ENCODE data around the gene LRP1B.

The LRP1B gene

GRCh38 chr2:140641163-140641562, 1489.7 kb downstream of the LRP1B start:
- DNase-seq, result no peak

DNA sequence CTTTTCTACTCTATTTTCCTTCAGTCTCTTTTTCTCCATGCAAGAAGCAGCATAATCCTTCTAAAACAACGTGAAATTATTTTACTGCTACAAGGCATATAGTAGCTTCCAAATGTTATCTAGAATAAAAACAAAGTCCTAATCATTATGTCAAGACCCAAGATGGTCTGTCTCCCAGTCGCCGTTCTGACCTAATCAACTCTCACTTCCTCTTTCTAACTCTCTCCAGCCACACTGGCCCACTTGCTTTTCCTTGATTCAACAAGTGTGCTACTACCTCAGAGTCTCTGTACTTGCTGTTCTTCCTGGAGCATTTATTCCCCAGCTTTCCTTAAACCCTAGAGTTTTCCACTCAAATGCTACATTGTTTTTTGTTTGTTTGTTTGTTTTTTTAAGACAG, 1491.2 kb downstream of the LRP1B start:
- no peak for DNase-seq

GRCh38 chr2:140630557-140630956, 1500.3 kb downstream of the LRP1B start:
- DNase-seq, result no peak

DNA sequence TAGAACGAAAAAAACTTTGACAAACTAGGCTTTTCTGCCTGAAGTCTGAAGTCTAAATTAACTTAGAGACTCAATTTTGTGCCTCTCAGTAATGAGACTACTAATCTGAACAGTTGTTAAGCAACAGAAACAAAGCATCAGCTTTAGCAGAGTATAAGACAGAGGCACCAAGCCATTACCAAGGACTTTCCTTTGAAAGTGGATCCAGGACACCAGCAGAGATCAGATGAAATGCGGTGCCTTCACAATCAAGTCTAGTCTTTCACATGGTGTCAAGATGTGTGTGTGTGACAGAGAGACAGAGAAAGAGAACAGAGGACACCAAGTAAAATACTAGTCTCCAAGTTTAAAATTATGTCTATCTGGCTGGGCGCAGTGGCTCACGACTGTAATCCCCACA, 1502.9 kb downstream of the LRP1B start:
- DNase-seq, result no peak

DNA sequence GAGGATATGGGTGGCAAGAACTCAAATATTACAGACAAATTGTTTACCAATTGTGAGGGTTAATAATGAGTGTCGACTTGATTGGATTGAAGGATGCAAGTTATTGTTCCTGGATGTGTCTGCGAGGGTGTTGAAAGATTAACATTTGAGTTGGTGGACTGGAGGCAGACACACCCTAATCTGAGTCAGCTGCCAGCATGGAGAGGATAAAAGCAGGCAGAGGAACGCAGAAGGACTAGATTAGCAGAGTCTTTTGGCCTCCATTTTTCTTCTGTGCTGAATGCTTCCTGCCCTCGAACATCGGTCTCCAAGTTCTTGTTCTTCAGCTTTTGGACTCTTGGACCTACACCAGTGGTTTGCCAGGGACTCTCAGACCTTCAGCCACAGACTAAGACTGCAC, 1503.7 kb downstream of the LRP1B start:
- no peak for DNase-seq

DNA sequence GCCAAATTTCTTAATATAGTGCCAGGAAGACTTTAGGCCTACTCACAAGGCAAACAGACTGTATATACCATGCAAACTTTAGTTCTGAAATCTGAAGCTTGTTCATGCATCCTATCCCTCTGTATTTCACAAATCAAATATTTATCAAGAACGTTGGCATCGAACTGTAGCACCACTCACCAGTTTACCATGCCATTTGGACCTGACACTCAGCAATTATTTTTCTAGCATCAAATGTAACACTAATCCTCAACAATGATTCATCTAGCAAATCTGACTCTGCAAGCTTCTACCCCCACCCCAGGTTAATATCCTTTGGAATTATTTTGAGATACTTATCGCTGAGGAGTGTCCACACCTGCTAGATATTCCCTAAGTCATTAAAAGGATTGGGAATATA, 1506.6 kb downstream of the LRP1B start:
- DNase-seq, result no peak

DNA sequence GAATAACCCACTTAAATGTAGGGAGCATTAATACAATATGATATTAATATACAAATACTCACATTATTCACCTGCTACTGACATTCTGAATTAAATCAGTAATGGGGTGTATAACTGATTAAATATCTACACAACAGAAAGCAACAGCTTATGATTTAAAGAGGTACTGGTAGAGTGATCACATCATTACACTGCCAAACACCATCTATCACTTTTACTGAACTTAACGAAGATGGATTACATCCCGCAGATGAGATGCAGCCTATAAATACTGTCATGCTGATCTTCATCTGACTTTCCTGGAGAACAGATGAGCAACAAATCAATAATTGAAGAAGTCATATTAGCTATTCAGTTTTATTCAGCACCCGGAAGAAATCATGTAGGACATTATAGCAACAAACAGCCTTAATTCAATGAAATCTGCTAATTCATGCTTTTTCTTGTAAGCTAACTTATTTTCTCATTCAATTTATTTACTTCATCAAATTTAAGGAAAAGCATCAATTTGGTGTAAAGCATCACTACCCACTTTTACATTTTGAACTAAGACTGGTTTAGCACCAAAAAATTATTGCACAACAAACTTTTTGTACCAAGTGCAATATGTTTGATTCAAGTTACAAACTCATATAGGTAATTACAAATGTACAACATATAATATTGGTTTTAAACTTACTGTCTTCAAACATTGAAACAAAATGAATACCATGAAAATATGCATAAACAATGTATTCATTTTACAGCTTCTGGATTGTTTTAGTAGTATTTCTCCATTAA, 1509.0 kb downstream of the LRP1B start:
- no peak for DNase-seq

GRCh38 chr2:140604788-140605187, 1526.0 kb downstream of the LRP1B start:
- DNase-seq, result no peak

- DNase-seq, result no peak
Observed at GRCh38 chr2:140604096-140604495, 1526.7 kb downstream of the LRP1B start.

- no peak for DNase-seq
Observed at GRCh38 chr2:140603416-140603815, 1527.4 kb downstream of the LRP1B start.

GRCh38 chr2:140601801-140602200, 1529.0 kb downstream of the LRP1B start:
- DNase-seq, result no peak

DNA sequence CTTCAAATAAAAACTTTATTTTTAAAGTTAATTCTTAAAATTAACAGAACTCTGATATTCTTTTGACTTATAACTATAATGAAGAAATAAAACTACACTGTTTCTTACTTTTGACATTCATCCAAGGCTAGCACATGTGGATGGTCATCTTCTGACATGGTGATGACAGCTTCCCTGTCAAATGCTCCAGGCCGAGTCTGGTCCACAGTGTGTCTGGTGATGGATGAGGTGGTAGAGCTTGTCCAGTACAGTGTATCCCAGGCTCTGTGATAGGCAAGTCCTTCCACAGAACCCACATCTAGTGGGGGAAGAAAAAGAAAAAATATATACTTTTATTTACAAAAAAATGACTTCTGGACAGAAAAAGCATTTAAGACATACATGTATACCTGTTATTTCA, 1529.5 kb downstream of the LRP1B start:
- DNase-seq, result no peak

GRCh38 chr2:140600116-140600515, 1530.7 kb downstream of the LRP1B start:
- no peak for DNase-seq

- DNase-seq, result no peak
Observed at GRCh38 chr2:140597836-140598235, 1533.0 kb downstream of the LRP1B start.

GRCh38 chr2:140597205-140597604, 1533.6 kb downstream of the LRP1B start:
- DNase-seq, result no peak

GRCh38 chr2:140596447-140596846, 1534.4 kb downstream of the LRP1B start:
- no peak for DNase-seq

DNA sequence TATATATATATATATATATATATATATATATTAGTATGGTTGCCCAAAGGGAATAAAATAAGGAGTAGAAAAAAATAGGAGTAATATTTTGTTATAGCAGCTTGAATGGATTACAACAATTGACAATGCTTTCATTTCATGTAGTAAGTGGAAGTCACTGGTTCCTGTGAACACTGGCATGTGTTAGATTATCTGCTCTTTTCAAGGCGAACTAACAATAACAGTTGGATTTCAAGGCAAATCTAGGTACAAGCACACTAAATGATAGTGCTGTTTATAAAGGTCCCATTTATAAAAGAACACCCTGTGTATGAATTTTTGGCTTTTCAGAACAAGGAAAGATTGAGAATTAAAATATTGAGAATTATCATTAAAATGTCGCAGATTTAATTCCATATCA, 1535.7 kb downstream of the LRP1B start:
- no peak for DNase-seq

- no peak for DNase-seq
Observed at GRCh38 chr2:140593132-140593531, 1537.7 kb downstream of the LRP1B start.

GRCh38 chr2:140589696-140590095, 1541.1 kb downstream of the LRP1B start:
- DNase-seq, result no peak

DNA sequence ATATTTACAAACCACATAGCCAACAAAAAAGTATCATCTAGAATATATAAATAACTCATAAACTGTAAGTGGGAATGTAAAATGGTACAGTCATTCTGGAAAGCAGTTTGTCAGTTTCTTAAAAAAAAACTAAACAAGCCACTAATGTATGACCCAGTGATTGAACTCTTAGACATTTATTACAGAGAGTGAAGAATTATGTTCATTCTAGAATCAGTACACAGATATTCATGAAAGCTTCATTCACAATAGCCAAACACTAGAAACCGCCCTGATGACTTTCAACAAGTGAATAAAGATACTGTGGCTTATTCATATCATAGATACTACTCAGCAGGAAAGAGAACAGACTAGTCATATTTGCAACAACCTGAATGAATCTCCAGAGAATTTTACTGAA, 1541.5 kb downstream of the LRP1B start:
- no peak for DNase-seq

DNA sequence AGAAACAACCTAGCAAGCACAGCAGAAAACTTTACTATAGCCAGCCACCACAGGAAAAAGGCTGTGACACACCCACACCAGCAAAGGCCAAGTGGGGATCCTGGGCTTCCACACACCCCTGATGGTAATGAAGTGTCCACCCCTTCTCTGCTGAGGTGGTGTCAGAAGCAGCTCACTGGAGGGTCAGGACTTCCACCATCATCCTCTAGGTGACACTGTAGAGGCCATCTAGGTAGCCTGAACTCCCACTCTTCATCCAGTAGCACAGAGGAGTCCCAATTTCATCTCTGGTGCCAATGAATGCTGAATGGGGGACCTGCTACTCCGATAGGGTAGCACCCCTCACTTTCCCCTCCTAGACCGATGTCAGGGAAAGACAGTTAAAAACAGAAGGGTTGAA, 1544.4 kb downstream of the LRP1B start:
- no peak for DNase-seq

GRCh38 chr2:140585016-140585415, 1545.8 kb downstream of the LRP1B start:
- DNase-seq, result no peak

DNA sequence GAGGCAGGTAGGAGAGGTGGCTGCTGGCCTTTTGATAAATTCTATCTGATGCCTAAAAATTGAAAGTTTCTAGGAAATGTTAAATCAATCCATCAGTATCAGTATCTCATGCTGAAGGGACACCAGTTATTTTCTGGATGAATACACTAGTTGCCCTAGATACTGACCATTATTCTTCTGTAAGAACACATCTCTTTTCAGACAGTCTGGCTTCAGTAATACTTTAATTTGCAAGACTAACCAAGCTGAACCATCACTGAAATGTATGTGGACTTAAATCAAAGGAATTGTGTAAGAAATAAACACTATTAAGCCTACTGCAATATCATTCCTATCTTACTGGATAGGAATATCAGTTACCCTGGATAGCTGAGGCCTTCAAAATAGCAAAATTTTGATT, 1546.3 kb downstream of the LRP1B start:
- DNase-seq, result no peak

Data from nucleus accumbens (tissue), 56 donors.